Activated T-cell treated with anti-CD3 and anti-CD28 coated beads, Interleukin-2, amount 50 U/mL, for 72 hours (primary cell): ENCODE data around the gene MRPS34. TPM values are rescaled to one million over a fixed set of nuclear protein-coding genes. Genes with fewer than 3 reads are reported as not detected.

Experiments used
- ATAC-seq, 2 donors: fragments of 150-1000 bp; cut with Tn5 transposase; replicated peaks in 1 of 2; 2 replicates each; pipeline ENCODE4 v1.10.0; 2021; ENCODE audit warnings: moderate library complexity in 2 of 2, mild to moderate bottlenecking in 1 of 2
- DNase-seq, 2 donors: peaks; one replicate each; pipeline ENCODE4 v3.0.0; 2021 to 2022; ENCODE audit warnings: mixed read lengths in 1 of 2
- H3K27ac Mint-ChIP-seq: one replicate; pipeline ENCODE4 v1.8.0; 2022; ENCODE audit warnings: mild to moderate bottlenecking, moderate library complexity, mixed read lengths
- H3K27me3 Mint-ChIP-seq: one replicate; pipeline ENCODE4 v1.8.0; 2022; ENCODE audit warnings: low read depth, mixed read lengths
- H3K36me3 Mint-ChIP-seq, 2 donors: one replicate each; pipeline ENCODE4 v1.8.0; 2022; ENCODE audit warnings: mixed read lengths in 2 of 2, mild to moderate bottlenecking in 1 of 2; ENCODE audit not compliant: insufficient read depth in 2 of 2
- H3K4me1 Mint-ChIP-seq: one replicate; pipeline ENCODE4 v1.8.0; 2022; ENCODE audit warnings: low read depth, mixed read lengths
- H3K4me3 Mint-ChIP-seq, 2 donors: one replicate each; pipeline ENCODE4 v1.8.0; 2022; ENCODE audit warnings: mild to moderate bottlenecking in 2 of 2, mixed read lengths in 2 of 2, moderate library complexity in 2 of 2
- H3K9me3 Mint-ChIP-seq, 2 donors: one replicate each; pipeline ENCODE4 v1.8.0; 2022; ENCODE audit warnings: mixed read lengths in 2 of 2
- total RNA-seq, 2 donors: library from RNA; stranded (reverse); gene quantifications; one replicate each; pipeline ENCODE4 v1.2.3, GENCODE V29; 2022

The MRPS34 gene
- total RNA-seq, 2 donors from 2014 or later = 86.0 to 123 TPM

GRCh38 chr16:1776672-1776955, 3.7 kb upstream of the MRPS34 start:
- H3K4me1 Mint-ChIP-seq = peaks cover 24% of the 10 kb centered on the region
- H3K27ac Mint-ChIP-seq = no peak overlapping the region
- DNase-seq (no peak), ATAC-seq (no peak)
- no peaks in the 10 kb centered on the region for H3K9me3 Mint-ChIP-seq
- peaks cover 4 to 6% of the 10 kb centered on the region in 2 donors for H3K36me3 Mint-ChIP-seq
- H3K27me3 Mint-ChIP-seq = no peaks in the 10 kb centered on the region
- no peak overlapping the region for H3K4me3 Mint-ChIP-seq

- no peak for ATAC-seq
- no peaks in the 10 kb centered on the region for H3K9me3 Mint-ChIP-seq
Observed at GRCh38 chr16:1775846-1776671, 3.1 kb upstream of the MRPS34 start.

GRCh38 chr16:1775006-1775845, 2.3 kb upstream of the MRPS34 start:
- Mint-ChIP-seq H3K9me3 (no peaks in the 10 kb centered on the region), H3K4me3 (peak overlapping the region; percentile 49 to 51), H3K27ac (no peak overlapping the region), H3K36me3 (peaks cover 4 to 6% of the 10 kb centered on the region in 2 donors), H3K4me1 (peaks cover 12% of the 10 kb centered on the region), H3K27me3 (no peaks in the 10 kb centered on the region)
- DNase-seq (no peak), ATAC-seq (no peak)

More at GRCh38 chr16:1775846-1776671, 3.1 kb upstream of the MRPS34 start:
- Mint-ChIP-seq H3K27ac (no peak overlapping the region), H3K27me3 (no peaks in the 10 kb centered on the region), H3K4me3 (no peak overlapping the region), H3K4me1 (peaks cover 18% of the 10 kb centered on the region), H3K36me3 (peaks cover 4 to 6% of the 10 kb centered on the region in 2 donors)
- no peak for DNase-seq

GRCh38 chr16:1774448-1774780, 1.5 kb upstream of the MRPS34 start:
- Mint-ChIP-seq H3K9me3 (no peaks in the 10 kb centered on the region), H3K4me1 (peaks cover 14% of the 10 kb centered on the region), H3K27ac (no peak overlapping the region), H3K4me3 (peak overlapping the region; percentile 95 to 100), H3K36me3 (peaks cover 4 to 6% of the 10 kb centered on the region in 2 donors), H3K27me3 (no peaks in the 10 kb centered on the region)
- ATAC-seq (no peak), DNase-seq (no peak)

GRCh38 chr16:1773703-1774447, 941 bp upstream of the MRPS34 start:
- ATAC-seq = no peak
- peaks cover 14% of the 10 kb centered on the region for H3K4me1 Mint-ChIP-seq
- H3K27me3 Mint-ChIP-seq = no peaks in the 10 kb centered on the region
- H3K4me3 Mint-ChIP-seq = peak overlapping the region; percentile 95 to 100
- H3K27ac Mint-ChIP-seq = peak overlapping the region; percentile 75
- H3K36me3 Mint-ChIP-seq = peaks cover 4 to 6% of the 10 kb centered on the region in 2 donors
- no peaks in the 10 kb centered on the region for H3K9me3 Mint-ChIP-seq
- peak in 1 of 2 donors; percentile 41 for DNase-seq

GRCh38 chr16:1772362-1772907, 499 bp downstream of the MRPS34 start, which contains the start of gene EME2:
TSS of gene EME2 (plus strand) at chr16:1772810. CDS start at chr16:1773228, 418 bp downstream.
- ATAC-seq = peak; percentile 23 to 48
- peak within 1 kb of the TSS; percentile 95 to 100 for H3K4me3 Mint-ChIP-seq
- peak; percentile 61 to 78 for DNase-seq
- no peaks in the 10 kb centered on the region for H3K9me3 Mint-ChIP-seq
- peaks cover 14% of the 10 kb centered on the region for H3K4me1 Mint-ChIP-seq
- no peaks in the 10 kb centered on the region for H3K27me3 Mint-ChIP-seq
- H3K27ac Mint-ChIP-seq = peak within 1 kb of the TSS; percentile 95
- peaks cover 4 to 9% of the 10 kb centered on the region in 2 donors for H3K36me3 Mint-ChIP-seq

- DNase-seq (no peak), ATAC-seq (no peak)
- peaks cover 4 to 9% of the 10 kb centered on the region in 2 donors for H3K36me3 Mint-ChIP-seq
- peaks cover 14% of the 10 kb centered on the region for H3K4me1 Mint-ChIP-seq
- no peaks in the 10 kb centered on the region for H3K9me3 Mint-ChIP-seq
- H3K27me3 Mint-ChIP-seq = no peaks in the 10 kb centered on the region
- H3K4me3 Mint-ChIP-seq = peak overlapping the region; percentile 95 to 100
- peak overlapping the region; percentile 95 for H3K27ac Mint-ChIP-seq
Observed at GRCh38 chr16:1771864-1772361, 1.0 kb downstream of the MRPS34 start.

- Mint-ChIP-seq H3K36me3 (peaks cover 4 to 9% of the 10 kb centered on the region in 2 donors), H3K4me1 (peaks cover 14% of the 10 kb centered on the region), H3K27me3 (no peaks in the 10 kb centered on the region), H3K27ac (peak within 1 kb of the TSS; percentile 95), H3K9me3 (no peaks in the 10 kb centered on the region), H3K4me3 (peak within 1 kb of the TSS; percentile 95 to 100)
- peak; percentile 55 to 65 for ATAC-seq
- peak; percentile 87 to 91 for DNase-seq
Observed at GRCh38 chr16:1771188-1771863, 1.6 kb downstream of the MRPS34 start, which contains the start of gene NME3. TSS of gene NME3 (minus strand) at chr16:1771543. CDS start at chr16:1771534, 9 bp downstream.

- Mint-ChIP-seq H3K4me1 (peaks cover 14% of the 10 kb centered on the region), H3K27me3 (no peaks in the 10 kb centered on the region), H3K27ac (peak overlapping the region; percentile 24), H3K36me3 (peaks cover 4 to 9% of the 10 kb centered on the region in 2 donors), H3K4me3 (peak overlapping the region; percentile 81 to 82), H3K9me3 (no peaks in the 10 kb centered on the region)
- peak; percentile 0 to 18 for ATAC-seq
- DNase-seq = peak; percentile 53 to 64
Observed at GRCh38 chr16:1770328-1771187, 2.4 kb downstream of the MRPS34 start.

GRCh38 chr16:1769402-1770300, 3.3 kb downstream of the MRPS34 start:
- peaks cover 4 to 9% of the 10 kb centered on the region in 2 donors for H3K36me3 Mint-ChIP-seq
- peak overlapping the region; percentile 81 to 82 for H3K4me3 Mint-ChIP-seq
- H3K9me3 Mint-ChIP-seq = no peaks in the 10 kb centered on the region
- ATAC-seq (no peak), DNase-seq (no peak)
- H3K4me1 Mint-ChIP-seq = peaks cover 14% of the 10 kb centered on the region
- H3K27ac Mint-ChIP-seq = peak overlapping the region; percentile 24
- no peaks in the 10 kb centered on the region for H3K27me3 Mint-ChIP-seq
